ENCODE results near the gene PIGT. TPM values are rescaled to one million over a fixed set of nuclear protein-coding genes. Genes with fewer than 3 reads are reported as not detected.

PIGT gene
- total and polyA plus RNA-seq, 5 donors from 2014 or later, result 80.3 to 137 (median 93.1) TPM

- Mint-ChIP-seq H3K27me3 (peaks cover 10% of the 10 kb centered on the region), H3K4me3 (no peak overlapping the region), H3K9me3 (peaks cover 0 to 2% (median 0%) of the 10 kb centered on the region in 7 donors), H3K27ac (no peak overlapping the region), H3K36me3 (peaks cover 4% of the 10 kb centered on the region), H3K4me1 (no peaks in the 10 kb centered on the region)
- H3K4me1 ChIP-seq (ENCODE audit: control insufficient read depth, insufficient read depth, low read length, poor library complexity, severe bottlenecking), result no peaks in the 10 kb centered on the region
- H3K4me3 ChIP-seq (ENCODE audit: low read depth, low read length), result no peak overlapping the region
- ATAC-seq (ENCODE audit: low read depth in 2 of 2) (no peak), DNase-seq (no peak)
- H3K36me3 ChIP-seq (ENCODE audit: control insufficient read depth, insufficient read depth, low read length), result no peaks in the 10 kb centered on the region
- H3K27ac ChIP-seq (ENCODE audit: insufficient read depth, low read length, poor library complexity, severe bottlenecking), result no peak overlapping the region
- no peaks in the 10 kb centered on the region for H3K9me3 ChIP-seq (ENCODE audit: control insufficient read depth in 2 of 2, low read length in 2 of 2)
- H3K27me3 ChIP-seq (ENCODE audit: control insufficient read depth, insufficient read depth, low read length), result peaks cover 13% of the 10 kb centered on the region
These were observed 43.7 kb downstream of the PIGT start for GRCh38 chr20:45459606-45460005.

- no peak for DNase-seq
- peaks cover 22% of the 10 kb centered on the region for H3K27me3 ChIP-seq (ENCODE audit: control insufficient read depth, insufficient read depth, low read length)
- no peaks in the 10 kb centered on the region for H3K36me3 ChIP-seq (ENCODE audit: control insufficient read depth, insufficient read depth, low read length)
- Mint-ChIP-seq H3K4me3 (no peak overlapping the region), H3K9me3 (peaks cover 0 to 2% (median 0%) of the 10 kb centered on the region in 7 donors), H3K4me1 (no peaks in the 10 kb centered on the region), H3K36me3 (no peaks in the 10 kb centered on the region), H3K27me3 (peaks cover 15% of the 10 kb centered on the region), H3K27ac (no peak overlapping the region)
- no peak overlapping the region for H3K4me3 ChIP-seq (ENCODE audit: low read depth, low read length)
- H3K4me1 ChIP-seq (ENCODE audit: control insufficient read depth, insufficient read depth, low read length, poor library complexity, severe bottlenecking), result no peaks in the 10 kb centered on the region
- H3K27ac ChIP-seq (ENCODE audit: insufficient read depth, low read length, poor library complexity, severe bottlenecking), result no peak overlapping the region
- no peak for ATAC-seq (ENCODE audit: low read depth in 2 of 2)
- no peaks in the 10 kb centered on the region for H3K9me3 ChIP-seq (ENCODE audit: control insufficient read depth in 2 of 2, low read length in 2 of 2)
These were observed 45.3 kb downstream of the PIGT start for GRCh38 chr20:45461225-45461624.

- no peaks in the 10 kb centered on the region for H3K9me3 Mint-ChIP-seq
- DNase-seq, result no peak
These were observed 47.0 kb downstream of the PIGT start for GRCh38 chr20:45462711-45463509.

GRCh38 chr20:45463709-45464108, 47.8 kb downstream of the PIGT start:
- peaks cover 30% of the 10 kb centered on the region for H3K27me3 ChIP-seq (ENCODE audit: control insufficient read depth, insufficient read depth, low read length)
- H3K27me3 Mint-ChIP-seq, result peaks cover 28% of the 10 kb centered on the region

More at GRCh38 chr20:45462711-45463509, 47.0 kb downstream of the PIGT start:
- H3K4me3 Mint-ChIP-seq, result no peak overlapping the region
- H3K4me3 ChIP-seq (ENCODE audit: low read depth, low read length), result no peak overlapping the region
- no peaks in the 10 kb centered on the region for H3K4me1 Mint-ChIP-seq
- no peaks in the 10 kb centered on the region for H3K36me3 Mint-ChIP-seq
- peaks cover 24% of the 10 kb centered on the region for H3K27me3 ChIP-seq (ENCODE audit: control insufficient read depth, insufficient read depth, low read length)
- H3K4me1 ChIP-seq (ENCODE audit: control insufficient read depth, insufficient read depth, low read length, poor library complexity, severe bottlenecking), result no peaks in the 10 kb centered on the region
- peaks cover 23% of the 10 kb centered on the region for H3K27me3 Mint-ChIP-seq
- H3K27ac ChIP-seq (ENCODE audit: insufficient read depth, low read length, poor library complexity, severe bottlenecking), result no peak overlapping the region
- no peaks in the 10 kb centered on the region for H3K36me3 ChIP-seq (ENCODE audit: control insufficient read depth, insufficient read depth, low read length)
- H3K9me3 ChIP-seq (ENCODE audit: control insufficient read depth in 2 of 2, low read length in 2 of 2), result no peaks in the 10 kb centered on the region
- ATAC-seq (ENCODE audit: low read depth in 2 of 2), result no peak
- H3K27ac Mint-ChIP-seq, result no peak overlapping the region

GRCh38 chr20:45465491-45466266, 49.7 kb downstream of the PIGT start:
- Histone ChIP-seq H3K4me1 (ENCODE audit: control insufficient read depth, insufficient read depth, low read length, poor library complexity, severe bottlenecking) (peaks cover 14% of the 10 kb centered on the region), H3K27ac (ENCODE audit: insufficient read depth, low read length, poor library complexity, severe bottlenecking) (no peak overlapping the region), H3K4me3 (ENCODE audit: low read depth, low read length) (no peak overlapping the region), H3K36me3 (ENCODE audit: control insufficient read depth, insufficient read depth, low read length) (no peaks in the 10 kb centered on the region), H3K9me3 (ENCODE audit: control insufficient read depth in 2 of 2, low read length in 2 of 2) (no peaks in the 10 kb centered on the region), H3K27me3 (ENCODE audit: control insufficient read depth, insufficient read depth, low read length) (peaks cover 36% of the 10 kb centered on the region)
- Mint-ChIP-seq H3K4me3 (no peak overlapping the region), H3K36me3 (no peaks in the 10 kb centered on the region), H3K4me1 (peaks cover 0 to 9% (median 0%) of the 10 kb centered on the region in 4 donors), H3K27me3 (peaks cover 45% of the 10 kb centered on the region), H3K27ac (no peak overlapping the region), H3K9me3 (peaks cover 0 to 3% (median 0%) of the 10 kb centered on the region in 7 donors)
- no peak for DNase-seq
- ATAC-seq (ENCODE audit: low read depth in 2 of 2), result no peak

More at GRCh38 chr20:45463709-45464108, 47.8 kb downstream of the PIGT start:
- Mint-ChIP-seq H3K4me3 (no peak overlapping the region), H3K36me3 (no peaks in the 10 kb centered on the region), H3K4me1 (no peaks in the 10 kb centered on the region), H3K9me3 (peaks cover 0 to under 1% (median 0%) of the 10 kb centered on the region in 7 donors), H3K27ac (no peak overlapping the region)
- ATAC-seq (ENCODE audit: low read depth in 2 of 2) (no peak), DNase-seq (no peak)
- Histone ChIP-seq H3K27ac (ENCODE audit: insufficient read depth, low read length, poor library complexity, severe bottlenecking) (no peak overlapping the region), H3K36me3 (ENCODE audit: control insufficient read depth, insufficient read depth, low read length) (no peaks in the 10 kb centered on the region), H3K4me1 (ENCODE audit: control insufficient read depth, insufficient read depth, low read length, poor library complexity, severe bottlenecking) (no peaks in the 10 kb centered on the region), H3K4me3 (ENCODE audit: low read depth, low read length) (no peak overlapping the region), H3K9me3 (ENCODE audit: control insufficient read depth in 2 of 2, low read length in 2 of 2) (no peaks in the 10 kb centered on the region)

GRCh38 chr20:45467172-45467571, 51.2 kb downstream of the PIGT start:
- H3K27ac Mint-ChIP-seq, result no peak overlapping the region
- Histone ChIP-seq H3K27me3 (ENCODE audit: control insufficient read depth, insufficient read depth, low read length) (peaks cover 43% of the 10 kb centered on the region), H3K4me3 (ENCODE audit: low read depth, low read length) (no peak overlapping the region), H3K27ac (ENCODE audit: insufficient read depth, low read length, poor library complexity, severe bottlenecking) (no peak overlapping the region), H3K36me3 (ENCODE audit: control insufficient read depth, insufficient read depth, low read length) (no peaks in the 10 kb centered on the region), H3K9me3 (ENCODE audit: control insufficient read depth in 2 of 2, low read length in 2 of 2) (no peaks in the 10 kb centered on the region), H3K4me1 (ENCODE audit: control insufficient read depth, insufficient read depth, low read length, poor library complexity, severe bottlenecking) (peaks cover 16% of the 10 kb centered on the region)
- no peak overlapping the region for H3K4me3 Mint-ChIP-seq
- DNase-seq (no peak), ATAC-seq (ENCODE audit: low read depth in 2 of 2) (no peak)
- H3K36me3 Mint-ChIP-seq, result no peaks in the 10 kb centered on the region
- peaks cover 0 to 16% (median 0%) of the 10 kb centered on the region in 4 donors for H3K4me1 Mint-ChIP-seq
- peaks cover 0 to 3% (median 0%) of the 10 kb centered on the region in 7 donors for H3K9me3 Mint-ChIP-seq
- peaks cover 48% of the 10 kb centered on the region for H3K27me3 Mint-ChIP-seq

GRCh38 chr20:45467861-45468260, 51.9 kb downstream of the PIGT start:
- Histone ChIP-seq H3K4me3 (ENCODE audit: low read depth, low read length) (no peak overlapping the region), H3K4me1 (ENCODE audit: control insufficient read depth, insufficient read depth, low read length, poor library complexity, severe bottlenecking) (peaks cover 16% of the 10 kb centered on the region), H3K27ac (ENCODE audit: insufficient read depth, low read length, poor library complexity, severe bottlenecking) (no peak overlapping the region), H3K27me3 (ENCODE audit: control insufficient read depth, insufficient read depth, low read length) (peaks cover 43% of the 10 kb centered on the region), H3K36me3 (ENCODE audit: control insufficient read depth, insufficient read depth, low read length) (no peaks in the 10 kb centered on the region), H3K9me3 (ENCODE audit: control insufficient read depth in 2 of 2, low read length in 2 of 2) (no peaks in the 10 kb centered on the region)
- DNase-seq (no peak), ATAC-seq (ENCODE audit: low read depth in 2 of 2) (no peak)
- no peak overlapping the region for H3K4me3 Mint-ChIP-seq
- H3K9me3 Mint-ChIP-seq, result peaks cover 0 to 3% (median 0%) of the 10 kb centered on the region in 7 donors
- H3K36me3 Mint-ChIP-seq, result no peaks in the 10 kb centered on the region
- peaks cover 53% of the 10 kb centered on the region for H3K27me3 Mint-ChIP-seq
- no peak overlapping the region for H3K27ac Mint-ChIP-seq
- peaks cover 0 to 16% (median 0%) of the 10 kb centered on the region in 4 donors for H3K4me1 Mint-ChIP-seq
